ENCODE data around the gene GNGT2. TPM values are rescaled to one million over a fixed set of nuclear protein-coding genes. Genes with fewer than 3 reads are reported as not detected.

Gene GNGT2
- total and polyA plus RNA-seq, 2 of the 4 experiments (the other 2 are of a cell fraction), result 0.18 to 0.79 TPM

DNA sequence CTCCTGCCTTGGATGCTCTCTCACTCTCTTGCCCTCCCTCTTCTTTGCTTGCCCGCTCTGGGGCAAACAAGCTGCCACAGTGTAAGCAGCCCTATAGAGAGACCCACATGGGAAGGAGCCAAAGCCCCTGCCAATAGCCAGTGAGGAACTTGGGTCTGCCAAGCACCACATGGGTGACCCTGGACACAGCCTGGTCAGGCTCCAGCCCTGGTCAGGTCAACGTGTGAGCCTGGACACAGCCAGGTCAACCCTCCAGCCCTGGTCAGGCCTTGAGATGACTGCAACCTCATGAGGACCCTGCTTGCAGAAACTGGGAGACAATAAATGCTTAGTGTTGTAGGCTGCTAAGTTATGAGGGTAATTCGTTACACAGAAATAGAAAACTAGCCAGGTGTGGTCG is 34.5 kb upstream of the GNGT2 start:
- Histone ChIP-seq H3K9me3 (ENCODE audit: control insufficient read depth, insufficient read depth, low read length) (no peaks in the 10 kb centered on the region), H4K91ac (ENCODE audit: insufficient read depth, low read depth, low read length) (no peak overlapping the region), H2BK5ac (ENCODE audit: low read depth, low read length, poor library complexity, severe bottlenecking) (no peak overlapping the region), H4K5ac (ENCODE audit: low read depth, low read length) (no peak overlapping the region), H2BK15ac (ENCODE audit: low read depth, low read length) (no peak overlapping the region), H2AK9ac (replicated peaks; ENCODE audit: low read depth, low read length, poor library complexity) (no peak overlapping the region), H3K56ac (ENCODE audit: extremely low read depth, insufficient read depth, low read length) (no peak overlapping the region), H3K4me3 (ENCODE audit: insufficient read depth, low read depth, low read length) (no peak overlapping the region), H3K27ac (ENCODE audit: insufficient read depth, low read length) (no peak overlapping the region), H3K9me1 (ENCODE audit: insufficient read depth, low read length) (no peaks in the 10 kb centered on the region), H3K79me1 (ENCODE audit: low read depth in 1 of 2, low read length in 2 of 2) (no peaks in the 10 kb centered on the region), H2BK20ac (ENCODE audit: low read depth, low read length) (no peak overlapping the region), H3K4me1 (ENCODE audit: control insufficient read depth, insufficient read depth, low read length) (no peaks in the 10 kb centered on the region), H2BK120ac (ENCODE audit: low read depth, low read length) (no peak overlapping the region), H3K4ac (ENCODE audit: low read depth, low read length) (no peak overlapping the region), H3K4me2 (ENCODE audit: low read depth, low read length) (no peak overlapping the region), H3K23ac (ENCODE audit: low read depth, low read length) (no peak overlapping the region), H3K14ac (replicated peaks; ENCODE audit: low read depth, low read length) (no peak overlapping the region), H2AK5ac (ENCODE audit: low read depth, low read length) (no peak overlapping the region), H3K36me3 (ENCODE audit: control insufficient read depth, insufficient read depth, low read length) (no peaks in the 10 kb centered on the region), H3K18ac (ENCODE audit: low read depth, low read length) (no peak overlapping the region), H3K9ac (ENCODE audit: low read depth, low read length) (no peak overlapping the region), H2AFZ (replicated peaks; ENCODE audit: low read length, poor library complexity) (no peak overlapping the region), H4K20me1 (ENCODE audit: insufficient read depth, low read length) (no peaks in the 10 kb centered on the region), H4K8ac (ENCODE audit: low read depth in 2 of 2, low read length in 2 of 2) (no peak overlapping the region), H3K27me3 (ENCODE audit: control insufficient read depth, insufficient read depth, low read length) (peaks cover 15% of the 10 kb centered on the region)
- POLR2A ChIA-PET (ENCODE audit: unreplicated experiment), result no interaction called here
- WGBS, 2 experiments (ENCODE audit: extremely low coverage in 2 of 2, insufficient read length in 1 of 2), result no CpG with 5 or more reads among the region's 4 CpGs
- in situ Hi-C loops (cut with MboI; ENCODE audit: low sequenced_read_pairs), result no loop called here
- no TSS peak for BruUV-seq (replicated peaks)
- dilution Hi-C loops (cut with HindIII; ENCODE audit: low sequenced_read_pairs, unreplicated experiment), result no loop called here
- CTCF ChIA-PET, result no interaction called here
- TF ChIP-seq, protein P1, sequence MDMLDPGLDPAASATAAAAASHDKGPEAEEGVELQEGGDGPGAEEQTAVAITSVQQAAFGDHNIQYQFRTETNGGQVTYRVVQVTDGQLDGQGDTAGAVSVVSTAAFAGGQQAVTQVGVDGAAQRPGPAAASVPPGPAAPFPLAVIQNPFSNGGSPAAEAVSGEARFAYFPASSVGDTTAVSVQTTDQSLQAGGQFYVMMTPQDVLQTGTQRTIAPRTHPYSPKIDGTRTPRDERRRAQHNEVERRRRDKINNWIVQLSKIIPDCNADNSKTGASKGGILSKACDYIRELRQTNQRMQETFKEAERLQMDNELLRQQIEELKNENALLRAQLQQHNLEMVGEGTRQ (IDR thresholded peaks at IDR 0.05; ENCODE audit: low read depth, low read length), result no peak
- TF ChIP-seq MAZ (IDR thresholded peaks at IDR 0.05; ENCODE audit: borderline replicate concordance, low read depth, low read length) (no peak), CEBPB (IDR thresholded peaks at IDR 0.05; ENCODE audit: low read depth, low read length) (no peak), NFE2L2 (IDR thresholded peaks at IDR 0.05; ENCODE audit: low read depth, low read length) (no peak), CHD1 (IDR thresholded peaks at IDR 0.05; ENCODE audit: low read depth, low read length) (no peak), RCOR1 (IDR thresholded peaks at IDR 0.05; ENCODE audit: insufficient replicate concordance, low read length) (no peak), RAD21 (IDR thresholded peaks at IDR 0.05; ENCODE audit: low read length) (no peak), SMC3 (IDR thresholded peaks at IDR 0.05; ENCODE audit: low read depth, low read length) (no peak), BHLHE40 (IDR thresholded peaks at IDR 0.05; ENCODE audit: low read depth, low read length) (no peak), FOS (IDR thresholded peaks at IDR 0.05; ENCODE audit: low read depth, low read length) (no peak), MXI1 (IDR thresholded peaks at IDR 0.05; ENCODE audit: borderline replicate concordance, low read depth, low read length) (no peak), POLR2A (IDR thresholded peaks at IDR 0.05; ENCODE audit: low read depth, low read length) (no peak), MAFK (IDR thresholded peaks at IDR 0.05; ENCODE audit: low read depth, low read length) (no peak), RFX5 (IDR thresholded peaks at IDR 0.05; ENCODE audit: low read depth, low read length) (no peak)
- TF ChIP-seq, protein P2, sequence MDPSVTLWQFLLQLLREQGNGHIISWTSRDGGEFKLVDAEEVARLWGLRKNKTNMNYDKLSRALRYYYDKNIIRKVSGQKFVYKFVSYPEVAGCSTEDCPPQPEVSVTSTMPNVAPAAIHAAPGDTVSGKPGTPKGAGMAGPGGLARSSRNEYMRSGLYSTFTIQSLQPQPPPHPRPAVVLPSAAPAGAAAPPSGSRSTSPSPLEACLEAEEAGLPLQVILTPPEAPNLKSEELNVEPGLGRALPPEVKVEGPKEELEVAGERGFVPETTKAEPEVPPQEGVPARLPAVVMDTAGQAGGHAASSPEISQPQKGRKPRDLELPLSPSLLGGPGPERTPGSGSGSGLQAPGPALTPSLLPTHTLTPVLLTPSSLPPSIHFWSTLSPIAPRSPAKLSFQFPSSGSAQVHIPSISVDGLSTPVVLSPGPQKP (IDR thresholded peaks at IDR 0.05; ENCODE audit: borderline replicate concordance, low read depth, low read length), result no peak
- TF ChIP-seq, protein P3, sequence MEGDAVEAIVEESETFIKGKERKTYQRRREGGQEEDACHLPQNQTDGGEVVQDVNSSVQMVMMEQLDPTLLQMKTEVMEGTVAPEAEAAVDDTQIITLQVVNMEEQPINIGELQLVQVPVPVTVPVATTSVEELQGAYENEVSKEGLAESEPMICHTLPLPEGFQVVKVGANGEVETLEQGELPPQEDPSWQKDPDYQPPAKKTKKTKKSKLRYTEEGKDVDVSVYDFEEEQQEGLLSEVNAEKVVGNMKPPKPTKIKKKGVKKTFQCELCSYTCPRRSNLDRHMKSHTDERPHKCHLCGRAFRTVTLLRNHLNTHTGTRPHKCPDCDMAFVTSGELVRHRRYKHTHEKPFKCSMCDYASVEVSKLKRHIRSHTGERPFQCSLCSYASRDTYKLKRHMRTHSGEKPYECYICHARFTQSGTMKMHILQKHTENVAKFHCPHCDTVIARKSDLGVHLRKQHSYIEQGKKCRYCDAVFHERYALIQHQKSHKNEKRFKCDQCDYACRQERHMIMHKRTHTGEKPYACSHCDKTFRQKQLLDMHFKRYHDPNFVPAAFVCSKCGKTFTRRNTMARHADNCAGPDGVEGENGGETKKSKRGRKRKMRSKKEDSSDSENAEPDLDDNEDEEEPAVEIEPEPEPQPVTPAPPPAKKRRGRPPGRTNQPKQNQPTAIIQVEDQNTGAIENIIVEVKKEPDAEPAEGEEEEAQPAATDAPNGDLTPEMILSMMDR (conservative IDR thresholded peaks at IDR 0.05; ENCODE audit: low read depth, low read length), result no peak
- intact Hi-C loops (cut with micrococcal nuclease), result no loop called here
- ATAC-seq (ENCODE audit: low read depth) (no peak), DNase-seq (no peak)

All from IMR-90 (cell line).